Measurements from ENCODE around the gene PPIE.

- TF ChIP-seq, protein P1, sequence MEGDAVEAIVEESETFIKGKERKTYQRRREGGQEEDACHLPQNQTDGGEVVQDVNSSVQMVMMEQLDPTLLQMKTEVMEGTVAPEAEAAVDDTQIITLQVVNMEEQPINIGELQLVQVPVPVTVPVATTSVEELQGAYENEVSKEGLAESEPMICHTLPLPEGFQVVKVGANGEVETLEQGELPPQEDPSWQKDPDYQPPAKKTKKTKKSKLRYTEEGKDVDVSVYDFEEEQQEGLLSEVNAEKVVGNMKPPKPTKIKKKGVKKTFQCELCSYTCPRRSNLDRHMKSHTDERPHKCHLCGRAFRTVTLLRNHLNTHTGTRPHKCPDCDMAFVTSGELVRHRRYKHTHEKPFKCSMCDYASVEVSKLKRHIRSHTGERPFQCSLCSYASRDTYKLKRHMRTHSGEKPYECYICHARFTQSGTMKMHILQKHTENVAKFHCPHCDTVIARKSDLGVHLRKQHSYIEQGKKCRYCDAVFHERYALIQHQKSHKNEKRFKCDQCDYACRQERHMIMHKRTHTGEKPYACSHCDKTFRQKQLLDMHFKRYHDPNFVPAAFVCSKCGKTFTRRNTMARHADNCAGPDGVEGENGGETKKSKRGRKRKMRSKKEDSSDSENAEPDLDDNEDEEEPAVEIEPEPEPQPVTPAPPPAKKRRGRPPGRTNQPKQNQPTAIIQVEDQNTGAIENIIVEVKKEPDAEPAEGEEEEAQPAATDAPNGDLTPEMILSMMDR (conservative IDR thresholded peaks at IDR 0.05; ENCODE audit: low read length): no peak
- TF ChIP-seq EZH2phosphoT487 (IDR thresholded peaks at IDR 0.05; ENCODE audit: borderline replicate concordance, low read depth, low read length): no peak
Observed at GRCh38 chr1:39777306-39777705, 38.6 kb downstream of the PPIE start.
